A673 (cell line): ENCODE data around the gene MTX1. TPM values are rescaled to one million over a fixed set of nuclear protein-coding genes. Genes with fewer than 3 reads are reported as not detected.
A peak's percentile ranks its signal among the peaks of the same experiment; 100 is the strongest.

Experiments used
- BruUV-seq: library from RNA; stranded (reverse); fragments of 400-500 nt; replicated peaks from 2 replicates; lab custom pipeline; 2021; lab: Mats Ljungman, UMichigan
- CTCF ChIA-PET: fragments of 300-600 bp; sonication (Branson Sonifier 250); formaldehyde crosslinking; loops from one replicate; lab custom pipeline; 2022; ENCODE audit warnings: antibody characterized with exemption; lab: Charles Lee
- POLR2A ChIA-PET: fragments of 300-600 bp; sonication (Branson Sonifier 250); formaldehyde crosslinking; loops from one replicate; lab custom pipeline; 2022; ENCODE audit warnings: antibody characterized with exemption; ENCODE audit not compliant: low non-redundant PET; lab: Charles Lee
- DNase-seq: peaks from one replicate; pipeline ENCODE4 v3.0.0-alpha.2; 2015; ENCODE audit warnings: low spot score
- H3K27ac ChIP-seq: fragments of 200-600 bp; sonication (generic); 2 replicates; pipeline ENCODE4 v1.5.1; 2016; ENCODE audit warnings: mixed run types, low read depth, mild to moderate bottlenecking, mixed read lengths, antibody characterized with exemption, low read length; ENCODE audit not compliant: poor library complexity, severe bottlenecking
- H3K27me3 ChIP-seq: fragments of 200-600 bp; sonication (generic); replicated peaks from 2 replicates; pipeline ENCODE4 v1.6.1; 2017; ENCODE audit warnings: mixed run types, low read depth, mild to moderate bottlenecking, mixed read lengths, antibody characterized with exemption, low read length; ENCODE audit not compliant: insufficient read depth, poor library complexity
- H3K36me3 ChIP-seq: fragments of 200-600 bp; sonication (generic); 2 replicates; pipeline ENCODE4 v1.6.1; 2016; ENCODE audit warnings: mixed run types, mild to moderate bottlenecking, mixed read lengths, antibody characterized with exemption, low read length; ENCODE audit not compliant: insufficient read depth, poor library complexity, severe bottlenecking
- H3K4me1 ChIP-seq: fragments of 200-600 bp; sonication (generic); 2 replicates; pipeline ENCODE4 v1.6.1; 2017; ENCODE audit warnings: mixed run types, mild to moderate bottlenecking, mixed read lengths, antibody characterized with exemption, low read length; ENCODE audit not compliant: insufficient read depth, poor library complexity, severe bottlenecking
- H3K4me3 ChIP-seq: fragments of 200-600 bp; sonication (generic); 2 replicates; pipeline ENCODE4 v1.5.1; 2016; ENCODE audit warnings: low read depth, mixed run types, mild to moderate bottlenecking, mixed read lengths, low read length; ENCODE audit not compliant: poor library complexity, severe bottlenecking
- H3K9me3 ChIP-seq: fragments of 200-600 bp; sonication (generic); 2 replicates; pipeline ENCODE4 v1.6.1; 2016; ENCODE audit warnings: mixed run types, low read depth, mild to moderate bottlenecking, mixed read lengths, antibody characterized with exemption, low read length; ENCODE audit not compliant: poor library complexity, severe bottlenecking
- EZH2 ChIP-seq: fragments of 200-600 bp; sonication (generic); IDR thresholded peaks from 2 replicates; pipeline ENCODE4 v1.6.1; 2017; ENCODE audit warnings: borderline replicate concordance, low read depth, mild to moderate bottlenecking, mixed read lengths, antibody characterized with exemption, low read length; ENCODE audit not compliant: poor library complexity, severe bottlenecking
- intact Hi-C: fragments of 100-400 bp; cut with micrococcal nuclease; formaldehyde crosslinking; loops from one replicate; pipeline ENCODE4 v1.10.0; 2022; ENCODE audit not compliant: unreplicated experiment
- total RNA-seq: library from RNA; stranded (reverse); gene quantifications from 2 replicates; pipeline ENCODE4 v1.2.3, GENCODE V29; 2021
- TF ChIP-seq, protein P1 (sequence below): fragments of 300-800, 200-600 bp; sonication (generic); conservative IDR thresholded peaks from 2 replicates; pipeline ENCODE4 v1.5.1; 2017; ENCODE audit warnings: low read depth, mild to moderate bottlenecking, antibody characterized with exemption, low read length, moderate library complexity, mixed read lengths

Gene MTX1
- total RNA-seq, 1 experiment from 2014 or later: 65.2 TPM

GRCh38 chr1:155254714-155255242 lies 46.3 kb downstream of the MTX1 start:
- H3K4me1 ChIP-seq: peaks cover 26% of the 10 kb centered on the region
- no TSS peak for BruUV-seq
- no peak for DNase-seq
- peak overlapping the region; percentile 82 for H3K27ac ChIP-seq
- intact Hi-C loops: loop anchor here (10.0 kb wide), 1 partner anchor 250 kb away; no protein-coding TSS in a partner anchor
- ChIA-PET CTCF (interaction anchor here (0.6 kb wide), 1 partner anchor 394 kb away, joined by 6 read pairs; no protein-coding TSS in a partner anchor), POLR2A (no interaction called here)
- peak overlapping the region; percentile 83 for H3K4me3 ChIP-seq
- no peak for TF ChIP-seq EZH2
- TF ChIP-seq, protein P1, sequence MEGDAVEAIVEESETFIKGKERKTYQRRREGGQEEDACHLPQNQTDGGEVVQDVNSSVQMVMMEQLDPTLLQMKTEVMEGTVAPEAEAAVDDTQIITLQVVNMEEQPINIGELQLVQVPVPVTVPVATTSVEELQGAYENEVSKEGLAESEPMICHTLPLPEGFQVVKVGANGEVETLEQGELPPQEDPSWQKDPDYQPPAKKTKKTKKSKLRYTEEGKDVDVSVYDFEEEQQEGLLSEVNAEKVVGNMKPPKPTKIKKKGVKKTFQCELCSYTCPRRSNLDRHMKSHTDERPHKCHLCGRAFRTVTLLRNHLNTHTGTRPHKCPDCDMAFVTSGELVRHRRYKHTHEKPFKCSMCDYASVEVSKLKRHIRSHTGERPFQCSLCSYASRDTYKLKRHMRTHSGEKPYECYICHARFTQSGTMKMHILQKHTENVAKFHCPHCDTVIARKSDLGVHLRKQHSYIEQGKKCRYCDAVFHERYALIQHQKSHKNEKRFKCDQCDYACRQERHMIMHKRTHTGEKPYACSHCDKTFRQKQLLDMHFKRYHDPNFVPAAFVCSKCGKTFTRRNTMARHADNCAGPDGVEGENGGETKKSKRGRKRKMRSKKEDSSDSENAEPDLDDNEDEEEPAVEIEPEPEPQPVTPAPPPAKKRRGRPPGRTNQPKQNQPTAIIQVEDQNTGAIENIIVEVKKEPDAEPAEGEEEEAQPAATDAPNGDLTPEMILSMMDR: no peak
- peaks cover 19% of the 10 kb centered on the region for H3K36me3 ChIP-seq
- no peaks in the 10 kb centered on the region for H3K27me3 ChIP-seq
- H3K9me3 ChIP-seq: no peaks in the 10 kb centered on the region

GRCh38 chr1:155255243-155256007 lies 46.9 kb downstream of the MTX1 start, which contains the start of gene ENTREP3:
Gene ENTREP3 (minus strand): TSS chr1:155255483. CDS start chr1:155254877, 606 bp downstream.
- ChIA-PET POLR2A (no interaction called here), CTCF (interaction anchor here (0.6 kb wide), 2 partner anchors 12 to 394 kb away, joined by 3 to 6 read pairs; no protein-coding TSS in a partner anchor)
- Histone ChIP-seq H3K27ac (peak within 1 kb of the TSS; percentile 82), H3K4me1 (peaks cover 21% of the 10 kb centered on the region), H3K4me3 (peak within 1 kb of the TSS; percentile 83), H3K9me3 (no peaks in the 10 kb centered on the region), H3K27me3 (no peaks in the 10 kb centered on the region), H3K36me3 (peaks cover 24% of the 10 kb centered on the region)
- no peak for TF ChIP-seq EZH2
- TF ChIP-seq, protein P1: no peak
- peak; percentile 94 for DNase-seq
- intact Hi-C loops: loop anchor here (10.0 kb wide), 1 partner anchor 249 kb away; no protein-coding TSS in a partner anchor
- no TSS peak for BruUV-seq

- H3K4me3 ChIP-seq: peak overlapping the region; percentile 83
- ChIA-PET CTCF (no interaction called here), POLR2A (no interaction called here)
- TF ChIP-seq EZH2: no peak
- TF ChIP-seq, protein P1: no peak
- H3K36me3 ChIP-seq: peaks cover 20% of the 10 kb centered on the region
- no TSS peak for BruUV-seq
- no peaks in the 10 kb centered on the region for H3K27me3 ChIP-seq
- DNase-seq: no peak
- H3K4me1 ChIP-seq: peaks cover 15% of the 10 kb centered on the region
- intact Hi-C loops: loop anchor here (10.0 kb wide), 1 partner anchor 249 kb away; no protein-coding TSS in a partner anchor
- peak overlapping the region; percentile 82 for H3K27ac ChIP-seq
- no peaks in the 10 kb centered on the region for H3K9me3 ChIP-seq
Observed at GRCh38 chr1:155256058-155256852, 47.8 kb downstream of the MTX1 start.
